ENCODE measurements around the gene SYCE1L. TPM values are rescaled to one million over a fixed set of nuclear protein-coding genes. Genes with fewer than 3 reads are reported as not detected.
"Not testable (repeated sequence)": the region's sequence is repeated elsewhere in the genome, so short reads cannot be mapped to it uniquely, and the experiment has no call there.

SYCE1L gene
- total RNA-seq, 1 experiment from 2014 or later, result 6.2 TPM

DNA sequence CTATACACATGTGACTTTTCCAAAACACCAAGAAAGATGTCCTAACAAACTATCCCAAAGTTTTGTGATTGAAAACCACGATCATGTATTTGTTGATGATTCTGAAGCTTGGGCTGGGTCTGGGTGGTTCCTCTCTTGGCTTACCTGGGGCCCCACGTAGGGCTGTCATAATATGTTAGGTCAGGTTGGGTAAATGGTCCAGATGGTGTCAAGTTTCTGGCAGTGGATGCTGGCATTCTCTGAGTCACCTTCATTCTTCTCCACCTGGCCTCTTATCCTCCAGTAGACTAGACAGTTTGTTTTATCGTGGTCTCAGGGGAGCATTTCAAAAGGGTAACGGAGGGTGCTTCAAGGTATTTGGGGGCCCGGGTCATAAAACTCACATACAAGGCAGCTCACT is 39.4 kb downstream of the SYCE1L start:
- H3F3A ChIP-seq (ENCODE audit: insufficient read depth, low read depth), result no peaks in the 10 kb centered on the region
- H4K20me1 ChIP-seq (ENCODE audit: insufficient read depth), result no peaks in the 10 kb centered on the region
- H3K9me3 ChIP-seq (ENCODE audit: insufficient read depth, low read depth), result no peaks in the 10 kb centered on the region
- no peaks in the 10 kb centered on the region for H3K36me3 ChIP-seq (ENCODE audit: low read depth)
- no peak for TF ChIP-seq EZH2 (IDR thresholded peaks at IDR 0.05; ENCODE audit: low read depth)
- TF ChIP-seq, protein P1, sequence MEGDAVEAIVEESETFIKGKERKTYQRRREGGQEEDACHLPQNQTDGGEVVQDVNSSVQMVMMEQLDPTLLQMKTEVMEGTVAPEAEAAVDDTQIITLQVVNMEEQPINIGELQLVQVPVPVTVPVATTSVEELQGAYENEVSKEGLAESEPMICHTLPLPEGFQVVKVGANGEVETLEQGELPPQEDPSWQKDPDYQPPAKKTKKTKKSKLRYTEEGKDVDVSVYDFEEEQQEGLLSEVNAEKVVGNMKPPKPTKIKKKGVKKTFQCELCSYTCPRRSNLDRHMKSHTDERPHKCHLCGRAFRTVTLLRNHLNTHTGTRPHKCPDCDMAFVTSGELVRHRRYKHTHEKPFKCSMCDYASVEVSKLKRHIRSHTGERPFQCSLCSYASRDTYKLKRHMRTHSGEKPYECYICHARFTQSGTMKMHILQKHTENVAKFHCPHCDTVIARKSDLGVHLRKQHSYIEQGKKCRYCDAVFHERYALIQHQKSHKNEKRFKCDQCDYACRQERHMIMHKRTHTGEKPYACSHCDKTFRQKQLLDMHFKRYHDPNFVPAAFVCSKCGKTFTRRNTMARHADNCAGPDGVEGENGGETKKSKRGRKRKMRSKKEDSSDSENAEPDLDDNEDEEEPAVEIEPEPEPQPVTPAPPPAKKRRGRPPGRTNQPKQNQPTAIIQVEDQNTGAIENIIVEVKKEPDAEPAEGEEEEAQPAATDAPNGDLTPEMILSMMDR (conservative IDR thresholded peaks at IDR 0.05), result no peak
- POLR2A ChIA-PET (ENCODE audit: unreplicated experiment), result no interaction called here
- peaks cover 8% of the 10 kb centered on the region; the same call in 1 of the 2 replicates for H3K4me1 ChIP-seq (replicated peaks; ENCODE audit: insufficient read depth)
- BruUV-seq (replicated peaks), result no TSS peak
- no peak overlapping the region for H3K27ac ChIP-seq
- CTCF ChIA-PET, result interaction anchor here (0.8 kb wide), 1 partner anchor 345 kb away, joined by 3 read pairs; no protein-coding TSS in a partner anchor
- no peaks in the 10 kb centered on the region for H3K9me2 ChIP-seq (ENCODE audit: insufficient read depth)
- intact Hi-C loops (cut with micrococcal nuclease; ENCODE audit: unreplicated experiment), result loop anchor here (5.0 kb wide), 2 partner anchors 439 to 764 kb away; no protein-coding TSS in a partner anchor
- peak overlapping the region; percentile 11; the same call in 1 of the 2 replicates for H3K4me2 ChIP-seq
- no peaks in the 10 kb centered on the region for H3K79me2 ChIP-seq (ENCODE audit: low read depth)
- DNase-seq, result no peak
- no peak overlapping the region for H2AFZ ChIP-seq
- no peak overlapping the region for H3K4me3 ChIP-seq
- 0 out of 2 replicates have a peak, but pooled peaks cover 8% of the 10 kb centered on the region for H3K27me3 ChIP-seq (ENCODE audit: insufficient read depth, low read depth)

DNA sequence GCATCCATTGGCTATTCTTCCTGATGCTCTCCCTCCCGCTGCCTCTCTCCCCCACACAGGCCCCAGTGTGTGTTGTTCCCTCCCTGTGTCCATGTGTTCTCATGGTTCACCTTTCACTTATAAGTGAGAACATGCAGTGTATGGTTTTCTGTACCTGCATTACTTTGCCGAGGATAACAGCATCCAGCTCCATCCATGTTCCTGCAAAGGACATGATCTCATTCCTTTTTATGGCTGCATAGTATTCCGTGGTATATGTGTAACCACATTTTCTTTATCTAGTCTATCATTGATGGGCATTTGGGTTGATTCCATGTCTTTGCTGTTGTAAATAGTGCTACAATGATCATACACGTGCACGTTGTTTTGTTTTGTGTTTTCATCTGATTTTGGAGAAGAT is 43.3 kb downstream of the SYCE1L start:
- H3K9me3 ChIP-seq (ENCODE audit: insufficient read depth, low read depth); H3F3A ChIP-seq (ENCODE audit: insufficient read depth, low read depth); H3K4me3 ChIP-seq; DNase-seq; H3K4me2 ChIP-seq; POLR2A ChIA-PET (ENCODE audit: unreplicated experiment); H3K79me2 ChIP-seq (ENCODE audit: low read depth); intact Hi-C loops (cut with micrococcal nuclease; ENCODE audit: unreplicated experiment); H3K4me1 ChIP-seq (replicated peaks; ENCODE audit: insufficient read depth); H4K20me1 ChIP-seq (ENCODE audit: insufficient read depth); H3K27ac ChIP-seq; H3K9me2 ChIP-seq (ENCODE audit: insufficient read depth); H2AFZ ChIP-seq; H3K36me3 ChIP-seq (ENCODE audit: low read depth); CTCF ChIA-PET; H3K27me3 ChIP-seq (ENCODE audit: insufficient read depth, low read depth); BruUV-seq (replicated peaks): not testable (repeated sequence)

DNA sequence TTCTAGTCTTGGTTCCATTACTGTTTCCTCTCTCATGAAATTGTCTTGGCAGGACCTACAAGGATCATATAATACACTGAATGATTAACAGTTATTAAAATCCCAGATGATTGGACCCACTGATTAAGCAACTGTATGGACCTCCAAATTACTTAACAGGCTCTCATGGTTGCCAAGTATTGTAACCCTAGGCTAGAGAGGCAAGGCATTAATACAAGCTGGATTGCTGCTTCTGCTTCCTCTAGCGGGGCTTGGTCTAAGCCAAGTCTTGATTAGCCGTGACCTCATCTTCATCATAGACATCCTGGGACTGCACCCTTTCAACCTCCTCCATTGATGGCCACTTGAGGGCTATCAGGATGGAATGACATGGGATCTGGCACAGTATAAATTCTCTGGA is 46.9 kb downstream of the SYCE1L start:
- Histone ChIP-seq H3K36me3 (ENCODE audit: low read depth) (no peaks in the 10 kb centered on the region), H3K4me3 (no peak overlapping the region), H3F3A (ENCODE audit: insufficient read depth, low read depth) (no peaks in the 10 kb centered on the region), H3K4me1 (replicated peaks; ENCODE audit: insufficient read depth) (no peaks in the 10 kb centered on the region), H3K79me2 (ENCODE audit: low read depth) (no peaks in the 10 kb centered on the region), H4K20me1 (ENCODE audit: insufficient read depth) (no peaks in the 10 kb centered on the region), H3K27me3 (ENCODE audit: insufficient read depth, low read depth) (no peaks in the 10 kb centered on the region), H3K9me2 (ENCODE audit: insufficient read depth) (no peaks in the 10 kb centered on the region), H3K4me2 (no peak overlapping the region), H2AFZ (no peak overlapping the region), H3K9me3 (ENCODE audit: insufficient read depth, low read depth) (no peaks in the 10 kb centered on the region), H3K27ac (no peak overlapping the region)
- no peak for DNase-seq
- ChIA-PET POLR2A (ENCODE audit: unreplicated experiment) (no interaction called here), CTCF (no interaction called here)
- TF ChIP-seq, protein P1 (conservative IDR thresholded peaks at IDR 0.05), result no peak
- TF ChIP-seq EZH2 (IDR thresholded peaks at IDR 0.05; ENCODE audit: low read depth), result no peak
- intact Hi-C loops (cut with micrococcal nuclease; ENCODE audit: unreplicated experiment), result no loop called here
- no TSS peak for BruUV-seq (replicated peaks)

DNA sequence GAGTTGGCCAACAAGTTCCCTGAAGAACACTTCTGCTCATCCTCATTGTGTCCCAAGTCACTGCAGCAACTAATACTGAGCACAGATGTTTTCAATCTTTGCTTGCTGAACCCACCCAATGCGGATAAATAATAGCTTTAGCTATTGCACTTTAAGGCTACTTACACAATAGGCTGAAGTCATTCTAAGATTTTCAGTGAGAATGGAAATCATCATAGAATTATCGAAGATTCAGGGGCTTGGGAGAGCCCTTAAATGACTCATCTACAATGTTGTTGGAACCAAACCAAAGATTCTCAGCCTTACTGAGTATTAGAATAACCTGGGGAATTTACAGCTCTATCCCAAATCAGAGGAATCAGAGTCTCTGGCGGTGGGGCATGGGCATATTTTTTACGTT is 51.2 kb downstream of the SYCE1L start:
- TF ChIP-seq EZH2 (IDR thresholded peaks at IDR 0.05; ENCODE audit: low read depth), result no peak
- TF ChIP-seq, protein P1 (conservative IDR thresholded peaks at IDR 0.05), result no peak
- POLR2A ChIA-PET (ENCODE audit: unreplicated experiment), result no interaction called here

More for the DNA sequence above, 51.2 kb downstream of the SYCE1L start:
- Histone ChIP-seq H4K20me1 (ENCODE audit: insufficient read depth) (no peaks in the 10 kb centered on the region), H3K27ac (no peak overlapping the region), H3F3A (ENCODE audit: insufficient read depth, low read depth) (no peaks in the 10 kb centered on the region), H3K4me1 (replicated peaks; ENCODE audit: insufficient read depth) (no peaks in the 10 kb centered on the region), H2AFZ (no peak overlapping the region), H3K27me3 (ENCODE audit: insufficient read depth, low read depth) (no peaks in the 10 kb centered on the region), H3K79me2 (ENCODE audit: low read depth) (no peaks in the 10 kb centered on the region), H3K4me2 (no peak overlapping the region), H3K4me3 (no peak overlapping the region), H3K36me3 (ENCODE audit: low read depth) (no peaks in the 10 kb centered on the region), H3K9me2 (ENCODE audit: insufficient read depth) (no peaks in the 10 kb centered on the region), H3K9me3 (ENCODE audit: insufficient read depth, low read depth) (no peaks in the 10 kb centered on the region)
- no TSS peak for BruUV-seq (replicated peaks)
- intact Hi-C loops (cut with micrococcal nuclease; ENCODE audit: unreplicated experiment), result no loop called here
- CTCF ChIA-PET, result no interaction called here
- no peak for DNase-seq

All from PC-9 (cell line).